HG03060 (cell line): ENCODE results near the gene EIF1AX.
"Not testable (repeated sequence)": the region's sequence is repeated elsewhere in the genome, so short reads cannot be mapped to it uniquely, and the experiment has no call there.

ENCODE experiments used
- ATAC-seq: cut with Tn5 transposase; IDR thresholded peaks from one replicate; pipeline ENCODE4 v1.9.1; 2021; ENCODE audit warnings: low read depth, moderate number of reproducible peaks; ENCODE audit not compliant: unreplicated experiment

The EIF1AX gene

DNA sequence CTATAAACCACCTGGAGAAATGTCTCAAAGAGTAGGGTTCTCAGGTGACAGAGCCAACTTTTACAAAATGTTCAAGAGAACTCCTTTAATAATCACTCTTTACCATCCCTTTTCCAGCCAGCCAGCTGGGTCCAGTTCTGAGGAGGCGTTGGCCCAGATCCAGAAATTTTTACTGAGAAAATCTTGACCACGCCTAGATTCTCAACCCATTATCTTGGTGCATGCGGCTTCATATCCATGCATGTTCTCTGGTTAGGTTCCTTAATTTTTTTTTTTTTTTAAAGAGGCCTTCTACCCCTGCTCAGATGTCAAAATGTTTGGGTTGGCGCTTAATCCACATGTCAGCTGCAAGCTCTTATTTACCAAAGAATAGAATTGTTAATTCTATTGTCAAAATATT, 13.0 kb downstream of the EIF1AX start:
- no peak for ATAC-seq

DNA sequence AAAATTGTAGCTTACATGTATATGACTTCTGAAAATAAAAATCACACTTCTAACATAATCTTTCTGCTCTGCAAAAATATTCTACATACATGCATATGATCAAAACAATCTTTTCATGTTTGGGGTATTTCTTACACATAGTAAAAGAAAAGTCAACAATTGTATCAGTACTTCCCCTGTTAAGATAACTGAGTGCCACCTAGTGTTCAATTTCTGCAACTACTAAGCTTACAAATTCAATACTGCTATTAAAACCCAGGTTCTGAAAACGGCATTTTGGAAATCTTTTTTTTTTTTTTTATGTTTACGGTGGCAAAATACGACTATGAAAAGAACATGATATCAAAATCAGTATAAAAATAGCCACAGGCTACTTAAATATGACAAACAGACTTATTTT, 14.2 kb downstream of the EIF1AX start:
- ATAC-seq: not testable (repeated sequence)

DNA sequence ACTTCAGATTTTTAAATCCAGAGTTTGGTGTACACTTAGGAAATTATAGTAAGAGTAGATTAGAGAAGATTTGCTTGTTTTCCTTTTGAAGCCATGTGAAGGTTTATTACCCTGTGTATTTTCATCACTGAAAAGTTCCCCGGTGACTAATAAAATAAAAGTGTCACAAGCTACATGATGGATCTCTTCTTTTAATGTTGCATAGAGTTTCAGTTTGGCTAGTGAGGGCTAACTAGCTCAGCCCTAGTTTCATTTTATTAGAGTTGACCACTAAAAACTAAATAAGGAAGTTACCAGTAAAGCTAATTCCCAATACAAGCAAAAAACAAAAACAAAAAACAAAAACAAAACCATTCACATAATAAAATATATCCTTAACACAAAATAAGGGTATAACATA, 14.8 kb downstream of the EIF1AX start:
- ATAC-seq: not testable (repeated sequence)

DNA sequence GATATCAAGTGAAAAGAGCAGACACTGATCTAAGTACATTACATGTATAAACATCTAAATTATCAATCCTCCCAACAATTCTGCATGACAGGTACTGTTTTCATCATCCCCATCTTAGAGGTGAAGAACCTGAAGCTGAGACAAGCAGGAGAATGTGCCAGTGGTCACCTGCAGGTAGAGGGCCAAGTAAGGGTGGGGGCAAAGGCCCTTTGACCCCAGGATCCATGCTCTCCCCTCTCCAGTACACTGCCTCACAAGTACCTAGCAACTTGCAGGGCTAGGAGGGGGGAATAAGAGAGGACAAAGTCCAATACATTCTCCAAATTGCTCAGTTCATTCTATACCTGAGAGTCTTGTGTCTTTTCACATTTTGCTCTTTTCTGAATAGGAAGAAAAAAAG, 16.7 kb downstream of the EIF1AX start:
- ATAC-seq: no peak

DNA sequence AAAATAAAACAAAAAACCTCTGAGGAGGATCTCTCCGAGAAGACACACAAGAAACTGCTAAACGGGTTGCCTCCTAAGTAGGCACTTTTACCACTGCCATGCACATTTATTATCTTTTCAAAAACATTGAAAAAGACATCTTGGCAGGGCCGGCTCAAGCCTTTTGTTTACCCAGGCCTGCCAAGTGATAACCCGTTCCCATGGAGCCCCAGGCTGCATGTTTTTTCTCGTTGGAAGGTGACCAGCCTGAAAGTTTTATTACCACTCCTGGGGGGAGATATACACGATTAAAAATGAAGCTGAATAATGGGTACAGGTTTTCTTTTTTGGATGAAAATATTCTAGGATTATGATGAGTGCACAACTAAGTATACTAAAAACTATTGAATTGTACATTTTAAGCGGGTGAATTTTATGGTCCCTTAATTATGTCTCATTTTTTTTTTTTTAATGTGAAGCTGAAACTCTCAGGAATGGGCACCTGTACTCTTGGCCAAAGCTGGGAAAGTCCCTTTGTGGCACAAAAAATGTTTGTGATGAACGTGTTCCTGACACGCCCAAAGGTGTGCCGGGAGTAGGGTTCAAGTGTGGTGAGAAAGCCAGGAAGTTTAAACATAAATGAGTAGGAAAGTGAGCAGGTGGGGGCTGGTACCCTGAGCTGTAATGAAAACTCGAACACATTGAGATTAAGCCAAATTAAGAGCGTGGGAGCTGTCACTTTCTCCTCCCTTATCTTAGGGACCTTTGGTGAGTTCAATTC, 23.4 kb downstream of the EIF1AX start:
- no peak for ATAC-seq

DNA sequence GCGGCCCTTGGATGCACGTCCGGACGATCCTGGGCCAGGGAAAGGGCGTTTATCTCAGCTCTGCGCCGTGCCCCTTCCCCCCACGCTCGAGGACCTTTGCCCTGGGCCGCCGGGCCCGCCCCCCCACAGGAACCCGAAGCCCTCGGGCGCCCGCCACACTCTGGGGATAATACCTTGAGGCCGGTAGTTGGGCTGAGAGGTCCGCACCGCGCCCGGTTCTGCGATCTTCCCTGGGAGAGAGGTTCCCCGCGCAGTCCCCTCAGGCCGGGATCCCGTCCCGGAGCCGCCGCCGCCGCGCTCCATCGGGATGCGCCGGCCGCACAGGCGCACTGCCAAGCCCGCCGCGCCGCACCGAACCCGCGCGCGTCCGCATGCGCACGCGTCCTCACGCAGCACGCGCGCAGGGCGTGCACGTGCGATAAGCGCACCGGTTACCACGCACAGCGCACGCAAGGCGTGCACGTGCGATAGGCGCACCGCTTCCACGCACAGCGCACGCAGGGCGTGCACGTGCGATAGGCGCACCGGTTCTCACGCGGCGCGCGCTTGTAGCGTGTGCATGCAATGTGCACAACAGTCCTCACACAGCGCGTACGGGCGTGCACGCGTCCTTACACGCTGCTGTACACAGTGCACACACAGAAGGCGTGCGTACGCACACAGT, 24.9 kb downstream of the EIF1AX start, which contains the start of gene MAP7D2:
Gene MAP7D2, minus strand, starts transcription at position 331 of the 664 bp plus-strand sequence. Its CDS starts 28 bp downstream, at position 303.
- no peak for ATAC-seq

DNA sequence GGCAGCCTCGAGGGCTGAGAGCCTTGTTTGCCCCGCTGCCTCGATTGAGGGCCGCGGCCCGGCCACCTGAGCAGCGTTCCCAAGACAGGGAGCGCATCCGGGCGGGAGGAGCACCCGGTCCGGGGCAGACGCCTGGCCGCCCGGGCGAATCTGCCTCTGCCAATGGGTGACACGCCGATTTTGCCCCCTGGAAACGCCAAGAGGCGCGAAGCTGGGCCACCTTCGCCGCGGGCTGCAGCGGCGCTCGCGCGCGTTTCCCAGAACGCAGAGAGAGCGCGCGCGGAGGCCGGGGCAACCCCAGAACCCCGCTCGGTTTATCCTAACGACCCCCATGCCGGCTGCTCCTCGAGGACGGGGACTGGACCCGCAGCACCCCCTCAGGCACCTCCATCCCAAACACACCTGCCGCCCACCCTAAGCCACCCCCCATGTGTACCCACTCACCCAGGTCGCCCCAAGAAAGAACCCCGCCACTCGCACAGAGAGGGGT, 25.5 kb downstream of the EIF1AX start:
- no peak for ATAC-seq

DNA sequence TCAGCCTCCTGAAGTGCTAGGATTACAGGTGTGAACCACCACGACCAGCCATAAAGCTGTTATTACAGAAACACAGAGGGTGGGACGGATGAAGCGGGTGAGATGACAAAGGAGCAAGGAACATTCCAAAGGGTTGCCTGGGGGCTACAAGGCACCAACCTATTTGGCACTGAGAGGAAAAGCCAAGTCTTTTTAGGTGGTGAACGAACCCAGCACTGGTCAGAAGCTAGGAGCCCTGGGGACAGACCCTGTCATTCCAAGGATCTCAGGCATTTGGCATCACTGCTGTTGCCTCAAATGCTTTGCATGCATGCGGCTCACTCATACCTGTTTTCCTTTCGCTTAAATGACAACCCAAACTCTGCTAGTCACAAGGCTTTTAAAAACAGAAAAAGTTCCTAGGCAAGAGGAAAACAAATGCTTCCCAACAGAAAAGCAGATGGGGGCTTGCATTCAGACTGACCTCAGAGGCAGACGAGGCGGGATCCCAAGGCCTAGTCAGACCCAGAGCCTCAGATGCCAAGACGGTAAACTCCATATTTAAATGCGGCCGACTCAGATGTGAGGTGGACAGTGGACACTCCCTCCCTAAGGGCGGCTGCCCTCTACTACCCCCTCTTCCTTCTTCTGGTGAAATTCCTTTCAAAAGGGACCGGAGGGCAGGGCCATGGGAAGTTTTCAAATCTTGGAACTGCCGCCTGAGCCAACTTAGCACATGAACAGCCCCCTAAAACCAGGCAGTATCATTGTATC, 29.4 kb downstream of the EIF1AX start:
- ATAC-seq: no peak

DNA sequence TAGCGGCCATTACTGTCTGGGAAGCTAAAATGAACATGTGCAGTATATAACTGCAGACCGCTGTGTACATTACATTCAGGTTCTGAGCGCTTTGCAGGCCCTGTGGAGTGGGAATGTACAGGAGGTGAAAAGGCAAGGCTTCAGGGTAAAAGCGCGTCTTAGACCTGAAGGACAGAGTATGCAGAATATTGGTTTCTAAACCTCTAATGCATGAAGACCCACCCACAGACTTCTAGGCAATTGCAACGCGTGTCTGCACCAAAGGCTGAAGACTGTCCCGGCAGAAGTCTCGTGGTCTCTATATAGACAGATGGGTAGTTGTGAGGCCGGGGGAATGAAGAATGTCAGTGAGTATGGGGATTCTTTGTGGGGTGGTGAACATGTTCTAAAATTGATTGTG, 30.4 kb downstream of the EIF1AX start:
- no peak for ATAC-seq

DNA sequence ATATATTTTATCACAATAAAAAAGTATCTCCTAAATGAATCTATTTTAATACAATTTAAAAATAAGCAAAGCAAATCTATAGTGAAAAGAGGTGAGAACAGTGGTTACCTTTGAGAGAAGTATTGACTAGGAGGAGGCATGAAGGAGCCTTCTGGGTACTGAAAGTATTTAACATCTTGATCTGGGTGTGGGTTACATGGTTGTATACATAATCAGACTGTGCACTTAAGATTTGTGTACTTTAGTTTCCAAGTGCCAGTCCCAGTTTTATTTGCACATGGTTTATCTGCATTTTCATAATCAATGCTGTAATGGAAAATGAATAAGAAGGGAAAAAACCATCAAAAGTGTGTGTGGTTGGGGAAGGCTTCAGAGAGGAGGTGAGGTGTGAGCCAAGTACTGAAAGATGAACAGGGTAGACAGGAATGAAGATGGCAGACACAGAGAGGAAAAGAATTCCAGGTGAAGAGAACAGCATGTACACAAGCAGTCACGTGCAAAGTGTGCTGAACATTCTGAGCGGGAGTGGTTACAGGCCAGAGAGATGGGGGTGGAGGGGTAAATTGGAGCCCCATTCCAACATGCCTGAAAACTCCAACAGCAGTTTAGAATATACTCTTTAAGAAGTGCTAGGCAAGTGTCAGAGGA, 39.6 kb downstream of the EIF1AX start:
- no peak for ATAC-seq

DNA sequence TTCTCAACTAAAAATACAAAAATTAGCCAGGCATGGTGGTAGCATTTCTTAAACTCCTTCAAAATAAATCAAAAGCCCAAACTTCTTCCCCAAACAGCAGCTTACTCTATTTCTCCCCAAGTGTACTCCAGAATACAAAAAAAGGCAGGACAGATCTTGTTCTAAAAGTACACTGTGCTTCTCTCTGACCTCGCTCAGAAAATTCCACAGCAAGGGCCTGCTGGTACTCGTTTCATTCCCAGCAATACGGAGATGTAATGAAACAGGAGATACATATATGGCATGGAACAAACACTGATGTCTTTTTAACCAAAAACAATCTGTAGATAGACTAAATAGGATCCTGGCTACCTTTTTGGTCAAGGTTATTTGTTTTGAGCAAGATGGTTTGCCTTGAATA, 50.1 kb downstream of the EIF1AX start:
- no peak for ATAC-seq

DNA sequence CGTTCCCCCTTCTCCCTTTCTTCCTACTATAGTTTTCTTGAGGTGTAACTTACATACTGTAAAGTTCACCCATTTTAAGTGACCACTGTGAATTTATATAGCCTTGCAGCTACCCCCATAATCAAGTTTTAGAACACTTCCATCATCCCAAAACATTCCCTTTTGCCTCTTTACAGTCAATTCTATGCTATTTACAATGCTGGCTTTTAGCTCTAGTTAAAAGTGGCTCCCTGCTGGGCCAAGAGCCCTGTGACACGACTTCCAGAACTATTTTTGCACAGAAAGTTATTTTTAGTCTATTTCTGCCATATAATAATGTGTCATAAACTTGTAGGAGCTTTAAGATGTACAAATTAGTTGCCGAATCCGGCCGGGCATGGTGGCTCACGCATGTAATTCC, 51.8 kb downstream of the EIF1AX start:
- no peak for ATAC-seq

DNA sequence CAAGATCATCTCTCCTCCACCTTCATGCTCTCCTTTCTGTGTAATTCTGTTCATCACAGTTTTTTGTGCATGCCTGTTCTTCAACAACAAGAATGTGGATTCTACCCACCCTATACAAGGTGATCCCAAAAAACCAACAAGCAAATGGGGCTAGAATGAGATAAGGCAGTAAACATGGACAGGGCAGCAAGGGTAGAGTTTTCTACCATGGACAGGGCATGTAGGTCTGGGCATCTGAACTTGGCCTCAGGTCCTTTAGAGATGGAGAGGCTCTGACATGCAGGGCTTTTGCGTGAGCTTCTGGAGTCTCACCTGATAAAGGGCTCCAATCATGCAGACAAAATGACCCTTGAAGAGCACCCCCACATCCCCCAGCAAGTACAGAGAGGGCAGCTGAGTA, 61.4 kb downstream of the EIF1AX start:
- no peak for ATAC-seq
